Astrocyte (in vitro differentiated cells and primary cell): Measurements from ENCODE around the gene SNX21. TPM values are rescaled to one million over a fixed set of nuclear protein-coding genes. Genes with fewer than 3 reads are reported as not detected.

Source experiments
- DNase-seq: peaks from one replicate; pipeline ENCODE4 v3.0.0-alpha.2; 2010; ENCODE audit warnings: low read depth
- FAIRE-seq: peaks from 2 replicates; lab custom pipeline; 2011; peaks lifted over from hg19 to GRCh38; lab: Jason Lieb, UNC
- H2AFZ ChIP-seq: 2 replicates; pipeline ENCODE4 v1.6.0; 2012; ENCODE audit warnings: low read depth, low read length, inconsistent platforms
- H3K27ac ChIP-seq: 2 replicates; pipeline ENCODE4 v1.5.1; 2011; ENCODE audit warnings: low read depth, low read length, inconsistent platforms
- H3K27me3 ChIP-seq: 2 replicates; pipeline ENCODE4 v1.6.0; 2011; ENCODE audit warnings: low read length, inconsistent platforms; ENCODE audit not compliant: insufficient read depth
- H3K36me3 ChIP-seq: 2 replicates; pipeline ENCODE4 v1.5.1; 2011; ENCODE audit warnings: low read length, inconsistent platforms; ENCODE audit not compliant: insufficient read depth
- H3K4me1 ChIP-seq: 2 replicates; pipeline ENCODE4 v1.5.1; 2011; ENCODE audit warnings: low read length, inconsistent platforms; ENCODE audit not compliant: insufficient read depth
- H3K4me2 ChIP-seq: 2 replicates; pipeline ENCODE4 v1.6.0; 2012; ENCODE audit warnings: low read length, inconsistent platforms
- H3K4me3 ChIP-seq: 2 replicates; pipeline ENCODE4 v1.5.1; 2011; ENCODE audit warnings: low read depth, mild to moderate bottlenecking, low read length, inconsistent platforms; ENCODE audit not compliant: insufficient read depth
- H3K79me2 ChIP-seq: 2 replicates; pipeline ENCODE4 v1.6.0; 2012; ENCODE audit warnings: mild to moderate bottlenecking, low read length, inconsistent platforms; ENCODE audit not compliant: insufficient read depth
- H3K9ac ChIP-seq: 2 replicates; pipeline ENCODE4 v1.6.0; 2012; ENCODE audit warnings: mild to moderate bottlenecking, low read length, inconsistent platforms
- H3K9me3 ChIP-seq: 2 replicates; pipeline ENCODE4 v1.5.1; 2012; ENCODE audit warnings: low read depth, mild to moderate bottlenecking, low read length, inconsistent platforms; ENCODE audit not compliant: insufficient read depth
- H4K20me1 ChIP-seq: 2 replicates; pipeline ENCODE4 v1.6.0; 2012; ENCODE audit warnings: low read length, inconsistent platforms; ENCODE audit not compliant: insufficient read depth
- H3K27ac Mint-ChIP-seq: one replicate; pipeline ENCODE4 v1.8.0; 2021; ENCODE audit warnings: mild to moderate bottlenecking, mixed read lengths; ENCODE audit not compliant: unreplicated experiment
- H3K27me3 Mint-ChIP-seq: one replicate; pipeline ENCODE4 v1.8.0; 2021; ENCODE audit warnings: low read depth, mixed read lengths; ENCODE audit not compliant: unreplicated experiment
- H3K36me3 Mint-ChIP-seq: one replicate; pipeline ENCODE4 v1.8.0; 2021; ENCODE audit warnings: low read depth, mixed read lengths; ENCODE audit not compliant: unreplicated experiment
- H3K4me1 Mint-ChIP-seq: one replicate; pipeline ENCODE4 v1.8.0; 2021; ENCODE audit warnings: low read depth, mixed read lengths; ENCODE audit not compliant: unreplicated experiment
- H3K4me3 Mint-ChIP-seq: one replicate; pipeline ENCODE4 v1.8.0; 2021; ENCODE audit warnings: mild to moderate bottlenecking, moderate library complexity, mixed read lengths; ENCODE audit not compliant: unreplicated experiment
- H3K9me3 Mint-ChIP-seq: one replicate; pipeline ENCODE4 v1.8.0; 2021; ENCODE audit warnings: mild to moderate bottlenecking, mixed read lengths; ENCODE audit not compliant: unreplicated experiment
- EZH2 ChIP-seq: IDR thresholded peaks from 2 replicates; pipeline ENCODE4 v1.6.1; 2012; ENCODE audit warnings: mild to moderate bottlenecking, low read length, inconsistent platforms; ENCODE audit not compliant: insufficient read depth
- total RNA-seq: library from RNA; stranded (reverse); gene quantifications from 2 replicates; pipeline ENCODE4 v1.2.1, GENCODE V29; 2021
- TF ChIP-seq, protein P1 (sequence below): IDR thresholded peaks from 2 replicates; pipeline ENCODE4 v1.5.1; 2011; ENCODE audit warnings: low read depth, mild to moderate bottlenecking, inconsistent platforms, low read length, moderate library complexity; ENCODE audit not compliant: insufficient read depth

The SNX21 gene
- total RNA-seq, 1 donor from 2014 or later: 13.3 TPM

DNA sequence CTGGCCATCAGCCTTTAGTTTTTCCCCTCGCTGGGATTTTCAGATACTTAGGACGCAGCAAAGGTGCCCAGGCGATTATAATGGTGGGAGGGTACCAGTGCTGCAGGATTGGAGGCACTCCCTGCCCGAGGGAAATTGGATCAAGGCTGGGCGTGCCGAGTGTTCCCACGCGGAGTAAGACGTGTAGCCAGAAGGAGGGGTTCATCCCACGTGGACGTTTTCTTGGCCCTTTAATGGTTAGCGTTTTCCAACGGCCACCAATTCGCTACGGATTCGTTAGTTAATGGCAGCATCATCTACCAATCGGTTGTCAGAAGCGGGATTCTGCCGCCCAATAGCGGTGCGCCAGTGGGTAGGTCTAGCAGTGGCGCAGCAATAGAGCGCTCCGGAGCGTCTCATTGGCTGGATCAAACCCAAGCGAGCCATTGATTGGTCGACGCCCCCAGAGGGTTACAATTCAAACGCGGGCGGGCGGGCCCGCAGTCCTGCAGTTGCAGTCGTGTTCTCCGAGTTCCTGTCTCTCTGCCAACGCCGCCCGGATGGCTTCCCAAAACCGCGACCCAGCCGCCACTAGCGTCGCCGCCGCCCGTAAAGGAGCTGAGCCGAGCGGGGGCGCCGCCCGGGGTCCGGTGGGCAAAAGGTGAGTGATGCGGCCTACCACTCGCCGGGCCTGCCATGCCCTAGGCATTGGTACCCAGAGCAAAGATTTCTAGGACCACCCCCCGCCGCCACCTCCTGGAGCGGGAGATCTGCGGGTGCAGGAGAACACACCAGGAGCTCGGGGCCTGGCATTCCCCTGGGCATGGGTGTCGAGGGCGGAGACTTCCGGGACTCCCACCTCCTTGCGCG lies 21.2 kb upstream of the SNX21 start, which contains the start of gene UBE2C:
Gene UBE2C, plus strand, starts transcription at position 488 of the 849 bp plus-strand sequence. Its CDS starts 52 bp downstream, at position 540.
- Mint-ChIP-seq H3K27ac (peak within 1 kb of the TSS; percentile 80), H3K4me3 (peak within 1 kb of the TSS; percentile 87), H3K27me3 (no peaks in the 10 kb centered on the region), H3K4me1 (no peaks in the 10 kb centered on the region), H3K36me3 (peaks cover 6% of the 10 kb centered on the region), H3K9me3 (no peaks in the 10 kb centered on the region)
- no peak for TF ChIP-seq EZH2
- TF ChIP-seq, protein P1, sequence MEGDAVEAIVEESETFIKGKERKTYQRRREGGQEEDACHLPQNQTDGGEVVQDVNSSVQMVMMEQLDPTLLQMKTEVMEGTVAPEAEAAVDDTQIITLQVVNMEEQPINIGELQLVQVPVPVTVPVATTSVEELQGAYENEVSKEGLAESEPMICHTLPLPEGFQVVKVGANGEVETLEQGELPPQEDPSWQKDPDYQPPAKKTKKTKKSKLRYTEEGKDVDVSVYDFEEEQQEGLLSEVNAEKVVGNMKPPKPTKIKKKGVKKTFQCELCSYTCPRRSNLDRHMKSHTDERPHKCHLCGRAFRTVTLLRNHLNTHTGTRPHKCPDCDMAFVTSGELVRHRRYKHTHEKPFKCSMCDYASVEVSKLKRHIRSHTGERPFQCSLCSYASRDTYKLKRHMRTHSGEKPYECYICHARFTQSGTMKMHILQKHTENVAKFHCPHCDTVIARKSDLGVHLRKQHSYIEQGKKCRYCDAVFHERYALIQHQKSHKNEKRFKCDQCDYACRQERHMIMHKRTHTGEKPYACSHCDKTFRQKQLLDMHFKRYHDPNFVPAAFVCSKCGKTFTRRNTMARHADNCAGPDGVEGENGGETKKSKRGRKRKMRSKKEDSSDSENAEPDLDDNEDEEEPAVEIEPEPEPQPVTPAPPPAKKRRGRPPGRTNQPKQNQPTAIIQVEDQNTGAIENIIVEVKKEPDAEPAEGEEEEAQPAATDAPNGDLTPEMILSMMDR: no peak
- DNase-seq (peak; percentile 100), FAIRE-seq (peak; percentile 82)
- Histone ChIP-seq H3K9me3 (no peaks in the 10 kb centered on the region), H2AFZ (peak within 1 kb of the TSS; percentile 51), H3K79me2 (peaks cover 30% of the 10 kb centered on the region), H3K4me2 (peak within 1 kb of the TSS; percentile 85), H3K4me1 (peaks cover 6% of the 10 kb centered on the region), H3K27ac (peak within 1 kb of the TSS; percentile 58), H3K27me3 (no peaks in the 10 kb centered on the region), H4K20me1 (no peaks in the 10 kb centered on the region), H3K9ac (peak within 1 kb of the TSS; percentile 85), H3K36me3 (peaks cover 32% of the 10 kb centered on the region), H3K4me3 (peak within 1 kb of the TSS; percentile 78)

DNA sequence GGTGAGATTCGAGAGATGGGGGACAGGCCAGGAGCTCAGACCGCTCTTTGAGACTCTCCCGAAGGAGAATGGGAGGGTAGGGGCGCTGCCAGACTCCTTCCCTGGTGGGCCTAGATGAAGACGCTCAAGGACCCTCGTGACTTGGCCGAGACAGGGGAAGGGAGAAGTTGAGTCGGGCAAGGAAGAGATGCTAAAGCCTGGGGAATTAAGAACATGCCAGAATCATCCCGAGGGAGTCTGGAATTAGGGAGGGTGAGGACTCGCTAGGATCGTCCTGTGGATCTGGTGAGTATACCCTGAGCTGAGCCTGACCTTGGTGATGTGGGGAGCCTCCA lies 20.6 kb upstream of the SNX21 start:
- H3K27ac Mint-ChIP-seq: peak overlapping the region; percentile 18
- H3K27ac ChIP-seq: peak overlapping the region; percentile 58

More for the DNA sequence above, 20.6 kb upstream of the SNX21 start:
- peak overlapping the region; percentile 85 for H3K9ac ChIP-seq
- H4K20me1 ChIP-seq: no peaks in the 10 kb centered on the region
- FAIRE-seq (no peak), DNase-seq (no peak)
- H3K9me3 ChIP-seq: no peaks in the 10 kb centered on the region
- H3K27me3 Mint-ChIP-seq: no peaks in the 10 kb centered on the region
- H3K36me3 Mint-ChIP-seq: peaks cover 6% of the 10 kb centered on the region
- H3K4me3 ChIP-seq: peak overlapping the region; percentile 78
- no peaks in the 10 kb centered on the region for H3K27me3 ChIP-seq
- peak overlapping the region; percentile 87 for H3K4me3 Mint-ChIP-seq
- TF ChIP-seq EZH2: no peak
- TF ChIP-seq, protein P1: no peak
- H3K4me2 ChIP-seq: peak overlapping the region; percentile 85
- H3K36me3 ChIP-seq: peaks cover 30% of the 10 kb centered on the region
- peaks cover 9% of the 10 kb centered on the region for H3K4me1 ChIP-seq
- no peaks in the 10 kb centered on the region for H3K9me3 Mint-ChIP-seq
- H3K79me2 ChIP-seq: peaks cover 30% of the 10 kb centered on the region
- H2AFZ ChIP-seq: peak overlapping the region; percentile 51
- peaks cover 5% of the 10 kb centered on the region for H3K4me1 Mint-ChIP-seq
